ENCODE results near the gene ACSS1.

Gene ACSS1

GRCh38 chr20:24965065-24965919 lies 92.6 kb downstream of the ACSS1 start:
- TF ChIP-seq CTCF (IDR thresholded peaks at IDR 0.05; ENCODE audit: insufficient read depth, low read depth, low read length, missing control alignments): no peak
- no peak for DNase-seq (ENCODE audit: low read depth)
- no peak overlapping the region for H3K4me3 ChIP-seq (ENCODE audit: low read length)

GRCh38 chr20:24964506-24964840 lies 93.5 kb downstream of the ACSS1 start:
- no peak overlapping the region for H3K4me3 ChIP-seq (ENCODE audit: low read length)
- DNase-seq (ENCODE audit: low read depth): no peak
- no peak for TF ChIP-seq CTCF (IDR thresholded peaks at IDR 0.05; ENCODE audit: insufficient read depth, low read depth, low read length, missing control alignments)

- DNase-seq (ENCODE audit: low read depth): no peak
- no peak overlapping the region for H3K4me3 ChIP-seq (ENCODE audit: low read length)
- no peak for TF ChIP-seq CTCF (IDR thresholded peaks at IDR 0.05; ENCODE audit: insufficient read depth, low read depth, low read length, missing control alignments)
Measured at GRCh38 chr20:24963672-24964505, 94.0 kb downstream of the ACSS1 start.

GRCh38 chr20:24962510-24962909 lies 95.4 kb downstream of the ACSS1 start:
- DNase-seq (ENCODE audit: low read depth): no peak
- no peak overlapping the region for H3K4me3 ChIP-seq (ENCODE audit: low read length)
- no peak for TF ChIP-seq CTCF (IDR thresholded peaks at IDR 0.05; ENCODE audit: insufficient read depth, low read depth, low read length, missing control alignments)

GRCh38 chr20:24962182-24962492 lies 95.8 kb downstream of the ACSS1 start:
- no peak for TF ChIP-seq CTCF (IDR thresholded peaks at IDR 0.05; ENCODE audit: insufficient read depth, low read depth, low read length, missing control alignments)
- no peak for DNase-seq (ENCODE audit: low read depth)
- H3K4me3 ChIP-seq (ENCODE audit: low read length): no peak overlapping the region

GRCh38 chr20:24961384-24962181 lies 96.4 kb downstream of the ACSS1 start:
- no peak for DNase-seq (ENCODE audit: low read depth)

More at GRCh38 chr20:24961384-24962181, 96.4 kb downstream of the ACSS1 start:
- H3K4me3 ChIP-seq (ENCODE audit: low read length): no peak overlapping the region
- TF ChIP-seq CTCF (IDR thresholded peaks at IDR 0.05; ENCODE audit: insufficient read depth, low read depth, low read length, missing control alignments): no peak
